OCI-LY7 (cell line): ENCODE results near the gene MATK.

ENCODE experiments used
- EZH2phosphoT487 ChIP-seq: fragments of 200-600 bp; sonication (generic); IDR thresholded peaks from 2 replicates; pipeline ENCODE4 v1.6.1; 2018; ENCODE audit warnings: low read depth, borderline replicate concordance, mild to moderate bottlenecking, mixed run types, antibody characterized with exemption, low read length, moderate library complexity, mixed read lengths
- TF ChIP-seq, protein P1 (sequence below): fragments of 200-600 bp; sonication (generic); conservative IDR thresholded peaks from 2 replicates; pipeline ENCODE4 v1.5.1; 2014; ENCODE audit warnings: mild to moderate bottlenecking, antibody characterized with exemption, low read length, moderate library complexity, mixed read lengths

DNA sequence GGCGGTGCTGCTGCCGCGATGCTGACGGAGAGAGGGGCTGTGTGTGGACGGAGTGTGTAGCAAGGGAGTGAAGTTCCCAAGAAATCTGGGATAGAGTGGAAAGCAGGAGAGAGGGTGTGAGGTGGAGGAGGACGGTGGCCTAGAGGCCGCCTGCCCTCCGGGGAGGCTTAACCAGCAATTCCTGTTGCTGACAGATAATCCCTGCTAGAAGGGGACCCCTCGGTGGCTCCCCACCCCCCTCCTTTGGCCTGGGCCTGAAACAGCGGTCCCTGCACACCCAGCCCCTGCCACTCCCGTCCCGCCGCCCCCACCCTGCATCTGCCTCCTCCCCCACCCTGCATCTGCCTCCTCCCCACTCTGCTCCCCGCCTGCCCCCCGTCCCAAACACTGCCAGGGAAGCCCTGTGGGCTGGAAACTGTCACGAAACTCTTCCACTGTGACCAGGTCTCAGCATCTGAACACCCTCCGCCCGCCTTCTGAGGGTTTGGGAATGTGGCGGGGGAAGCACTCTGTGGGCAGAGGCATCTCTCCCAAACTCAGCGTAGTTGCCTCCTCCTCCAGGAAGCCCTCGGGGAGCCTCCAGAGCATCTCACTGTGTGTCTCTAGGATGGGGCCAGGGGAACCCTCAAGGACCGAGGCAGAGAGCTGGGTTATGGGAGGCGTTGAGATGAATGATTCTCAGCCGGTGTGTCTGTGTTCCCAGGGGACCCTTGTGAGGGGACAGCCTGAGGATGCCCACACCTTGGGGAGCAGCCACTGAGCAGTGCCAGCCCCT is 17.1 kb upstream of the MATK start:
- TF ChIP-seq, protein P1, sequence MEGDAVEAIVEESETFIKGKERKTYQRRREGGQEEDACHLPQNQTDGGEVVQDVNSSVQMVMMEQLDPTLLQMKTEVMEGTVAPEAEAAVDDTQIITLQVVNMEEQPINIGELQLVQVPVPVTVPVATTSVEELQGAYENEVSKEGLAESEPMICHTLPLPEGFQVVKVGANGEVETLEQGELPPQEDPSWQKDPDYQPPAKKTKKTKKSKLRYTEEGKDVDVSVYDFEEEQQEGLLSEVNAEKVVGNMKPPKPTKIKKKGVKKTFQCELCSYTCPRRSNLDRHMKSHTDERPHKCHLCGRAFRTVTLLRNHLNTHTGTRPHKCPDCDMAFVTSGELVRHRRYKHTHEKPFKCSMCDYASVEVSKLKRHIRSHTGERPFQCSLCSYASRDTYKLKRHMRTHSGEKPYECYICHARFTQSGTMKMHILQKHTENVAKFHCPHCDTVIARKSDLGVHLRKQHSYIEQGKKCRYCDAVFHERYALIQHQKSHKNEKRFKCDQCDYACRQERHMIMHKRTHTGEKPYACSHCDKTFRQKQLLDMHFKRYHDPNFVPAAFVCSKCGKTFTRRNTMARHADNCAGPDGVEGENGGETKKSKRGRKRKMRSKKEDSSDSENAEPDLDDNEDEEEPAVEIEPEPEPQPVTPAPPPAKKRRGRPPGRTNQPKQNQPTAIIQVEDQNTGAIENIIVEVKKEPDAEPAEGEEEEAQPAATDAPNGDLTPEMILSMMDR, result no peak
- TF ChIP-seq EZH2phosphoT487, result no peak
